Skin epidermis (tissue), 12 donors: ENCODE results near the gene NCOA6.
"Not testable (repeated sequence)": the region's sequence is repeated elsewhere in the genome, so short reads cannot be mapped to it uniquely, and the experiment has no call there.

ENCODE experiments used
- H3K27ac ChIP-seq, 21 experiments: fragments of 200-600 bp; sonication (generic) in 11 of 21; one replicate each; pipeline ENCODE4 v1.5.0; 2020; ENCODE audit warnings: mild to moderate bottlenecking in 3 of 21, inconsistent platforms in 2 of 21, moderate library complexity in 2 of 21
- H3K4me3 ChIP-seq, 7 experiments: fragments of 200-600 bp; sonication (generic) in 2 of 7; one replicate each; pipeline ENCODE4 v1.5.0; 2020; ENCODE audit warnings: inconsistent platforms in 2 of 7, mild to moderate bottlenecking in 2 of 7, moderate library complexity in 1 of 7

The NCOA6 gene

GRCh38 chr20:34834459-34834893 lies 9.0 kb upstream of the NCOA6 start:
- Histone ChIP-seq H3K27ac (no peak overlapping the region), H3K4me3 (no peak overlapping the region)

DNA sequence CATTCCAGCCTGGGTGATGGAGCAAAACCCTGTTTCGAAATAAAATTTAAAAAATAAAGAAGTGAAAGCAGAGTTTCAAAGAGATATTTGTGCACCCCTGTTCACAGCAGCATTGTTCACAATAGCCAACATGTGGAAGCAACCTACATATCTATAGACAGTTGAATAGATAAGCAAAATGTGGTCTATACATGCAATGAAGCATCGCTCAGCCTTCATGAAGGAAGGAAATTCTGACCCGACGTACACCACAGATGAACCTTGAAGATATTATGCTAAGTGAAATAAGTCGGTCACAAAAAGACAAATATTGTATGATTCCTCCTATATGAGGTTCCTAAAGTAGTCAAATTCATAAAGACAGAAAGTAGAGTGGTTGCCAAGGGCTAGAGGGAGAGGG lies 6.5 kb upstream of the NCOA6 start:
- Histone ChIP-seq H3K4me3 (no peak overlapping the region), H3K27ac (no peak overlapping the region)

DNA sequence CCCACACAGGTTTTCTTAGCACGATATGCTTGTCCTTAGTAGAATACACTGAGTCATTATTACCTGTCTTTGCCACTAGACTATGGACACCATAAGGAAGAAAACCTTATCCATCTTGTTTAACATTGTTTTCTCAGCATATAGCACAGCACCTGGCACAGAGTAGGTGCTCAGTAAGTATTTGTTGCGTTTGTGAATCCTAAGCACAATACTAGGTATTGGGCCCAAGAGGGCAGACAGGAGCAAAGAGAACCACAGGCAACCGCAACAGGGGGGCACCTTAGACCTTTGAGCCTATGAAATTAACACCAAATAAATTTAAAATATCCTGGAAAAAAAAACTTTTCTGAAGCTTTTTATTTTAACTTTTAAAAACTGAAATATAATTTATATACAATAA lies 3.7 kb upstream of the NCOA6 start:
- Histone ChIP-seq H3K4me3 (no peak overlapping the region), H3K27ac (no peak overlapping the region)

GRCh38 chr20:34824806-34825529 lies 483 bp downstream of the NCOA6 start:
- Histone ChIP-seq H3K4me3 (peak overlapping the region; percentile 68 to 96 (median 90)), H3K27ac (peak overlapping the region; percentile 76 to 98 (median 95))

DNA sequence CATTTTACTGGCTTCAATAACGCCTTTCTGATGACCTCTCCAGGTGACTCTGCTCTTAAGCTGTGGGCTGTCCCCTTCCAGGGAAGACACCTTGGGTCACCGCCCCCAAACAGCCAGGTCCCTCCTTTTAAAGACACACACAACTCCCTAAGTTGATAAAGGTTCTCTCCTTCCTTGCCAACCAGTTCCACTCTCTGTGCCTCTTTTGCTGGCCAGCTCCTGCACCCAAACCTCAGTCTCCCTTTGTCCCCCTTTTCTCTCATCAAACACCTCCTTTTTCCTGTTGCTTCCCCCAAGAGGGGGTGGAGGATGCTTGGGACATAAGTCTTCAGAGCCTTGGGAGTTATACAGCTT lies 1.0 kb downstream of the NCOA6 start:
- Histone ChIP-seq H3K4me3 (peak overlapping the region; percentile 68 to 96 (median 90)), H3K27ac (peak overlapping the region in 20 of 21 experiments; percentile 76 to 98 (median 95))

DNA sequence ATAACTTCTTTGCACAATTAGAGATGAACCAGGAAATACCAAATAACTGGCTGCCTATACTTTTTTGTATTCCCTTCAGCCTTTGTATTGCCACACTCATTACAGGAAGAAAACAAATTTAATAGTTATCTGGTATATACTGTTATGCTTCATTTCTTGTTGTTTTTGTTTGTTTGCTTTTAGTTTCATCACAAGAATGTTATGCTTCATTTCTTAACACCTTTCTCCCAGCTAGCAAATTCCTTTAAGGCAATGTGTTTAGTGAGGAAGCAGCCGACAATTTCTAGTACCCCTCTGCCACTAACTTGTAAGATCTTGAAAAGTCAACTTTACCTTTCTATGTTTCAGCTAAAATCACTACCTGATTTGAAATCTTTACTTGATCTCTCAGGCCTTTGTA lies 1.4 kb downstream of the NCOA6 start:
- Histone ChIP-seq H3K27ac (peak overlapping the region in 10 of 21 experiments; percentile 86 to 97 (median 95)), H3K4me3 (peak overlapping the region; percentile 68 to 96 (median 90))

DNA sequence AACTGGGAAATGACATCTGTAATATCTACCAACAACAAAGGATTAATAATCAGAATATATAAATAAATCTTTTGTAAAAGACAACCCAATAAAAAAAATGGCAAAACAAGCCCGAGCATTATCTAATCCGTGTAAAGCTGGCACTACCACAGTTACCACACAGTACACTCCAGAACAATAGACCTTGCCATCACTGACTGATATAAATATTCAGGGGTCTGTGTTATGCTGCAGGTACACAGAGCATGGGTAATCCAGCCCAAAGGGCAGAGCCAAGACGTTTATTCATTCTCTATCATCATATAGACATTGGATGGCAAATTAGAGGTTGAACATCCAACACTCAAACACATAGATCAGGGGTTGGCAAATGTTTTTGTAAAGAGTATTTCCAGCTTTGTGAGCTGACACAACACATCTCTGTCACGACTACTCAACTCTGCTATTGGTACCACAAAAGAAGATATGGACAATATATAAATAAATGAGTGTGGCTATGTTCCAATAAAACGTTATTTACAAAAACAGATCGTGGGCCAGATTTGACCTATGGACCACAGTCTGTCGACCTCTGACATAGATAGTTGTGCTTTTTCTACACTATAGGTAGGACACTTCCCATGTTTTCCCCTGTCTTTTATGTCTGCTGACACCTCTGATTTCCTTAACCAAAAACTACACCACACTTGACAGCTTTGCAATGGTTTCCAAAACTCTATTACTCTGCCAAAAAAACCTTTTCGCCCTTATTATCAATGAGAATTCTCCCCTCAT lies 4.5 kb downstream of the NCOA6 start:
- Histone ChIP-seq H3K27ac (no peak overlapping the region), H3K4me3 (no peak overlapping the region)

DNA sequence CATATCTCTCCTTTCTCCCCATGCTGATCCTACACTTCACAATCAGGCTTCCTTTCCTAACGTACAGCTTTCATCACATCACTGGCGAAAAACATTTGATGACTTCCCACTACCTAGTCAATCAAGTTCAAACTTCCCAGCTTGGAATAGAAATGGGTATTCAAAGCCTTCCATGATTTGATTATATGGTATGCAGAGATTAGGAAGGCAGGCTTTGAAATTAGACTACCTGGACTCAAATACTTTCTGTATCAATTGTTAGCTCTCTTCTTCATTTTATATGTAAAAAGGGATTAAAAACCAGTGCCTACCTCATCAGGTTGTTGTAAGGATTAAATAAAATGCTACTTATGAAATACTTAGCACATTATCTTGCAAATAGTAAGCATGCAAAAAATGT lies 7.7 kb downstream of the NCOA6 start:
- H3K27ac ChIP-seq = no peak overlapping the region
- H3K4me3 ChIP-seq = no peak overlapping the region

DNA sequence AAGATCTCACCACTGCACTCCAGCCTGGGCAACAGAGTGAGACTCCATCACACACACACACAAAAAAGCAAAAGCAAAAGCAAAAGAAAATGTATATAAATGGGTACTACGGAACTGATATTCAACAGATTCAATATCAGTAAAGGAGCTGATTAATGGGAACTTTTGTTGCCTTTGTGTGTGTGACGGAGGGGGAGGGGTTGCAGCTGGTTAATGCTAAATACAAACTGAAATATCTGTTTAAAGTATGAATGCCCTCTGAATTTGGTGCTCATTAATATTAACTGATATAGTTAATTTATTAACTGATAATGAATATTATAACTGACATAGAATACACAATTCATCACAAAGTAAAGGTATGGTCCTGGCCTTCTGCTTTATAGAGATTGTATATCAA lies 8.4 kb downstream of the NCOA6 start:
- Histone ChIP-seq H3K27ac (no peak overlapping the region), H3K4me3 (no peak overlapping the region)

DNA sequence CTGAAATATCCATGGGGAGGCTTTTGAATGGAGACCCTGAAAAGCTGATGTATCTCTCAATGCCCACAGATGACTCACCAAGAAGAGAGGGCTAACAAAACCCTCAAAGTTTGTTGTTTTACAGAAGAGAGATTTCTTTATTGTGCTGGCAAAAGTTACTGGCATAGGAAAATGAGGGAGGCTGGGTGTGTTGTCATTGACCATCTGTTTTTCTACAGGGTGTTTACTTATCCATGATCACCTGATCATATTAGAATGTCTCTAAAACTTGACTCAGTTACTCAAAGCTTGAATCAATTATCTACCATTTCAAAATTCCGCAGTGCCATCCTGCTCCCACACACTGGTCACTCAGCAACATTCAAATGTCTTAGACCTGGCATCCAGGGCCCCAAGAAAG lies 9.8 kb downstream of the NCOA6 start:
- Histone ChIP-seq H3K4me3 (no peak overlapping the region), H3K27ac (no peak overlapping the region)

DNA sequence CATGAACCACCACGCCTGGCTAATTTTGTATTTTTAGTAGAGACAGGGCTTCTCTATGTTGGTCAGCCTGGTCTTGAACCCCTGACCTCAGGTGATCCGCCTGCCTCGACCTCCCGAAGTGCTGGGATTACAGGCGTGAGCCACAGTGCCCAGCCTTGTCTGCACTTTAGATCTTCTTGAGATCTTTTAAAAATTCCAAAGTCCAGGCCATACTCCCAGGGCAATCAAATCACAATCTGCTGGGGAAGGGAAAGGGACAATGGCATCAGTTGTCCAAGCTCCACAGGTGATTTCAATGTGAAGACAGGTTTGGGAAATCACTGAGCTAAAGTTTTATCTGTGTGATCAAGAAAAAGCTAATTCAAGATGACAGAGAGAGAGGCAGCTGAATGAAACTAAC lies 16.9 kb downstream of the NCOA6 start:
- Histone ChIP-seq H3K4me3 (no peak overlapping the region), H3K27ac (no peak overlapping the region)

- not testable (repeated sequence) for H3K4me3 ChIP-seq
Observed at GRCh38 chr20:34807944-34808465, 17.4 kb downstream of the NCOA6 start.

GRCh38 chr20:34806255-34806654 lies 19.2 kb downstream of the NCOA6 start:
- H3K4me3 ChIP-seq = no peak overlapping the region
- no peak overlapping the region for H3K27ac ChIP-seq

More at GRCh38 chr20:34807944-34808465, 17.4 kb downstream of the NCOA6 start:
- not testable (repeated sequence) for H3K27ac ChIP-seq

- Histone ChIP-seq H3K27ac (no peak overlapping the region), H3K4me3 (no peak overlapping the region)
Observed at GRCh38 chr20:34798871-34799270, 26.6 kb downstream of the NCOA6 start.

- Histone ChIP-seq H3K4me3 (no peak overlapping the region), H3K27ac (no peak overlapping the region)
Observed at GRCh38 chr20:34798328-34798727, 27.1 kb downstream of the NCOA6 start.

- no peak overlapping the region for H3K4me3 ChIP-seq
- H3K27ac ChIP-seq = no peak overlapping the region
Observed at GRCh38 chr20:34797012-34797995, 28.1 kb downstream of the NCOA6 start.

DNA sequence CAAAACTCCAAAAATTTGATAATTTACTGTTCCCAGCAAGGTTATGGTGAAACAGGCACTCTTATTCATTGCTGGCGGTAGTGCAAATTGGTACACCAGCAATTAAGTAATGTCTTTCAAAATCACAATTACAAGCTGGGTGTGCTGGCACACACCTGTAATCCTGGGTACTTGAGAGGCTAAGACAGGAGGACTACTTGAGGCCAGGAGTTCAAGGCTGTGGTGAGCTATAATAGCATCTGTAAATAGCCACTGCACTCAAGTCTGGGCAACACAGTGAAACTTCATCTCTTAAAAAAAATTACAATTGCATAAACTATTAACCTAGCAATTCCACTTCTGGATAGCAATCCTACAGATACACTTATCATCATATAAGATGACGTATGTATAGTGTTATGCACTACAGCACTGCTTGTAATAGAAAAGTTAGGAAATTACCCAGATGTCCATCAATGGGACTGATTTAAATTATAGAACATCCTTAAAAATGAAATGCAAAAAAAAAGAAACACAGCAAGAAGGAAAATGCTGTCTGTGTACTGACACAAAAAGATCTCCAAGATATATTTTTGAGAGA lies 31.4 kb downstream of the NCOA6 start:
- H3K4me3 ChIP-seq = no peak overlapping the region

DNA sequence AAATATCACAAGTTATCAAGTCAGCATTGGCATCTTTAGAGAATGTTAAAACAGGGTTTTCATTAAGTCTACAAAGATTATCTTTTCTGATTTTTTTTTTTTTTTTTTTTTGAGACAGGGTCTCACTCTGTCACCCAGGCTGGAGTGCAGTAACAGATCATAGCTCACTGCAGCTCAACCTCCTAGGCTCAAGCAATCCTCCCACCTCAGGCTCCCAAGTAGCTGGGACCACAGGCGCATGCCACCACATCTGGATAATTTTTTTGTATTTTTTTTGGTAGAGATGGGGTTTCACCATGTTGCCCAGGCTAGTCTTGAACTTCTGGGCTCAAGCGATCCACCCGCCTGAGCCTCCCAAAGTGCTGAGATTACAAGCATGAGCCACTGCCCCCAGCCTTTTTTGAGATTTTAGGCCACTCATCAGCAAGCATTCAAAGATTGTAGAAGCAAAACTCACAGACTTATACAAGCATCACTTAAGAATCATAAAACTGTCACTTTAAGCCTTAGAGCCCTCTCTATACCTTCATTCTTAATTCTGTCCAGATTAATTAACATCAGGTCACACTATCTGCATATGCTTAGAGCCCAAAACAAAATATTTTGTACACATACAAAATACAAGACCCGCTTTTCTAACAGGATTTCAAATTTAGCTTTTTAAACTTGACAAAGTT lies 32.6 kb downstream of the NCOA6 start:
- Histone ChIP-seq H3K4me3 (no peak overlapping the region), H3K27ac (no peak overlapping the region)

More for the DNA sequence above, 31.4 kb downstream of the NCOA6 start:
- no peak overlapping the region for H3K27ac ChIP-seq
